ENCODE measurements around the gene GLTPD2.

DNA sequence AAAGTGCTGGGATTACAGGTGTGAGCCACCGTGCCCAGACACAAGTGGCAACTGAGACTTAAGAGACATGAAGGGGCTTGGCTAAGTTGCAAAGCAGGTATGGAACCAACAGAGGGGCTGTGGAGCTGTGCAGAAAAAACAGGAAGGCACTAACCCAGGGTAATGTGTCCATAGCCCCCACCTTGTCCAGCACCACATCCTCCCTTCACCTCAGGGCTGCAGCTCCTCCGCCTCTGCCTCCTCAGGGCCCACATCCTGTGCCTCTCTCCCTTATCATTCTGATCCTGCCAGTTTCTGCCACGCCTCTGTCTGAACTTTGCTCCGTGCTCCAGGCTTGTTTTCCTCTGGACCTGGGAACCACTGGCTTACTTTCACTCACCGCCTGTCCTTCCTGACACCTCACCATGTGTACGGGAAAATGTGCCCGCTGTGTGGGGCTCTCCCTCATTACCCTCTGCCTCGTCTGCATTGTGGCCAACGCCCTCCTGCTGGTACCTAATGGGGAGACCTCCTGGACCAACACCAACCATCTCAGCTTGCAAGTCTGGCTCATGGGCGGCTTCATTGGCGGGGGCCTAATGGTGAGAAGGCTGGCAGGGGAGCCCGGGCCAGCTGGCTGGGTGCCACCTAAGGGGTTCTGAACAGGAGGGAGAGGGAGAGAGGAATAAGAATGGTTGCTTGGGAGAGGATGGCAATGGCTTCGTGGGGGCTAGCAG lies 17.1 kb upstream of the GLTPD2 start, which contains the start of gene TM4SF5:
- TF ChIP-seq CTCF (IDR thresholded peaks at IDR 0.05), result no peak
- TF ChIP-seq EZH2 (IDR thresholded peaks at IDR 0.05; ENCODE audit: borderline replicate concordance, insufficient read depth, low read depth, low read length, poor library complexity, severe bottlenecking), result no peak
